Mammary microvascular endothelial cell (primary cell): ENCODE data around the gene CBX3. TPM values are rescaled to one million over a fixed set of nuclear protein-coding genes. Genes with fewer than 3 reads are reported as not detected.

Experiments used
- total RNA-seq: library from RNA; depleted of rRNA; stranded (reverse); fragments of >200 nt; gene quantifications from 2 replicates; pipeline ENCODE4 v1.2.3, GENCODE V29; 2015

Gene CBX3
- total RNA-seq, result 115 TPM in 2 replicates

GRCh38 chr7:26201247-26202018, at the start of gene CBX3:
TSS of gene CBX3 (plus strand) at chr7:26201745. CDS start at chr7:26202999, 1,254 bp downstream.

GRCh38 chr7:26151953-26152781, 49.4 kb upstream of the CBX3 start, which contains the start of gene NFE2L3:
TSS of gene NFE2L3 (plus strand) at chr7:26152198. CDS start at chr7:26152499, 301 bp downstream.

GRCh38 chr7:26200444-26201246, 900 bp upstream of the CBX3 start, which contains the start of gene HNRNPA2B1:
TSS of gene HNRNPA2B1 (minus strand) at chr7:26200746. CDS start at chr7:26200577, 169 bp downstream.

Other genes with a start within 250 kb of the CBX3 start
- gene NFE2L3, start 49.5 kb upstream of the CBX3 start, total RNA-seq, result 52.9 and 55.8 TPM in 2 replicates
- 171 and 191 TPM in 2 replicates for gene HNRNPA2B1, start 999 bp upstream of the CBX3 start, total RNA-seq
- gene SNX10, start 90.1 kb downstream of the CBX3 start, total RNA-seq, result 2.8 and 3.5 TPM in 2 replicates